Glutamatergic neuron (in vitro differentiated cells): ENCODE data around the gene SERPINA9. TPM values are rescaled to one million over a fixed set of nuclear protein-coding genes. Genes with fewer than 3 reads are reported as not detected.
"Not testable (repeated sequence)": the region's sequence is repeated elsewhere in the genome, so short reads cannot be mapped to it uniquely, and the experiment has no call there.

Source experiments
- DNase-seq: peaks from one replicate; pipeline ENCODE4 v3.0.0; 2022
- H3K27ac Mint-ChIP-seq: one replicate; pipeline ENCODE4 v1.8.0; 2020; ENCODE audit warnings: mild to moderate bottlenecking, mixed read lengths, inconsistent platforms; ENCODE audit not compliant: unreplicated experiment
- H3K27me3 Mint-ChIP-seq: one replicate; pipeline ENCODE4 v1.8.0; 2020; ENCODE audit warnings: mild to moderate bottlenecking, moderate library complexity, mixed read lengths, inconsistent platforms; ENCODE audit not compliant: unreplicated experiment
- H3K36me3 Mint-ChIP-seq: one replicate; pipeline ENCODE4 v1.8.0; 2020; ENCODE audit warnings: mild to moderate bottlenecking, mixed read lengths, inconsistent platforms; ENCODE audit not compliant: unreplicated experiment
- H3K4me1 Mint-ChIP-seq: one replicate; pipeline ENCODE4 v1.8.0; 2020; ENCODE audit warnings: mild to moderate bottlenecking, low read depth, mixed read lengths, inconsistent platforms; ENCODE audit not compliant: unreplicated experiment
- H3K4me3 Mint-ChIP-seq: one replicate; pipeline ENCODE4 v1.8.0; 2020; ENCODE audit warnings: mild to moderate bottlenecking, mixed read lengths, inconsistent platforms; ENCODE audit not compliant: unreplicated experiment
- H3K9me3 Mint-ChIP-seq: one replicate; pipeline ENCODE4 v1.8.0; 2020; ENCODE audit warnings: mild to moderate bottlenecking, moderate library complexity, mixed read lengths, inconsistent platforms; ENCODE audit not compliant: unreplicated experiment
- CTCF ChIP-seq: fragments of 200-600 bp; sonication (generic); IDR thresholded peaks from one replicate; pipeline ENCODE4 v1.5.0; 2021; ENCODE audit not compliant: partially characterized antibody, unreplicated experiment
- total RNA-seq: library from RNA; stranded (reverse); fragmentation: NEBNext Ultra II Directional; extraction: Animal tissue kit (Norgen Biotek cat#: 25700); gene quantifications from one replicate; pipeline ENCODE4 v1.2.1, GENCODE V29; 2021; ENCODE audit not compliant: unreplicated experiment

SERPINA9 gene
- total RNA-seq, 1 donor from 2014 or later: not detected

- DNase-seq: no peak
- Mint-ChIP-seq H3K27ac (no peak overlapping the region), H3K9me3 (peaks cover 2% of the 10 kb centered on the region), H3K27me3 (peaks cover 4% of the 10 kb centered on the region), H3K36me3 (peaks cover 7% of the 10 kb centered on the region), H3K4me1 (no peaks in the 10 kb centered on the region), H3K4me3 (no peak overlapping the region)
- TF ChIP-seq CTCF: no peak
These were observed 38.4 kb upstream of the SERPINA9 start for GRCh38 chr14:94514351-94514750.

- DNase-seq, H3K36me3 Mint-ChIP-seq, H3K4me1 Mint-ChIP-seq, H3K27ac Mint-ChIP-seq, H3K27me3 Mint-ChIP-seq, H3K4me3 Mint-ChIP-seq, H3K9me3 Mint-ChIP-seq: not testable (repeated sequence)
These were observed 34.5 kb upstream of the SERPINA9 start for GRCh38 chr14:94510481-94510880.

GRCh38 chr14:94509356-94509755 lies 33.4 kb upstream of the SERPINA9 start, which contains the start of gene SERPINA12:
TSS of gene SERPINA12 (minus strand) at chr14:94509469. CDS start at chr14:94498397, 11,072 bp downstream.
- Mint-ChIP-seq H3K36me3 (no peaks in the 10 kb centered on the region), H3K27me3 (peaks cover 3% of the 10 kb centered on the region), H3K27ac (no peak within 1 kb of the TSS), H3K9me3 (no peaks in the 10 kb centered on the region), H3K4me1 (no peaks in the 10 kb centered on the region), H3K4me3 (no peak within 1 kb of the TSS)
- DNase-seq: no peak
- TF ChIP-seq CTCF: no peak

- no peaks in the 10 kb centered on the region for H3K36me3 Mint-ChIP-seq
- no peak for TF ChIP-seq CTCF
- H3K4me1 Mint-ChIP-seq: no peaks in the 10 kb centered on the region
- H3K27me3 Mint-ChIP-seq: peaks cover 6% of the 10 kb centered on the region
- H3K9me3 Mint-ChIP-seq: no peaks in the 10 kb centered on the region
- H3K4me3 Mint-ChIP-seq: no peak overlapping the region
- no peak overlapping the region for H3K27ac Mint-ChIP-seq
- no peak for DNase-seq
These were observed 29.6 kb upstream of the SERPINA9 start for GRCh38 chr14:94505641-94506040.

- H3K9me3 Mint-ChIP-seq: no peaks in the 10 kb centered on the region
- no peaks in the 10 kb centered on the region for H3K4me1 Mint-ChIP-seq
- no peaks in the 10 kb centered on the region for H3K36me3 Mint-ChIP-seq
- no peak overlapping the region for H3K27ac Mint-ChIP-seq
- TF ChIP-seq CTCF: no peak
- DNase-seq: no peak
- H3K4me3 Mint-ChIP-seq: no peak overlapping the region
- H3K27me3 Mint-ChIP-seq: peaks cover 6% of the 10 kb centered on the region
These were observed 29.2 kb upstream of the SERPINA9 start for GRCh38 chr14:94505206-94505605.
